Sigmoid colon (tissue), 4 donors: ENCODE data around the gene NIN.

ENCODE experiments used
- POLR2A ChIP-seq, 2 donors: fragments of 450-650 bp; IDR thresholded peaks; one replicate each; pipeline ENCODE4 v1.6.1; 2016; ENCODE audit warnings: antibody characterized with exemption in 2 of 2, mild to moderate bottlenecking in 2 of 2, moderate library complexity in 2 of 2
- POLR2AphosphoS5 ChIP-seq, 4 donors: sonication (generic); formaldehyde crosslinking; IDR thresholded peaks; one replicate each; pipeline ENCODE4 v1.6.1; 2017; ENCODE audit warnings: antibody characterized with exemption in 4 of 4
- TF ChIP-seq, protein P1 (sequence below), 4 experiments: fragments of 450-650 bp in 3 of 4; fragments of 200-600 bp in 1 of 4; IDR thresholded peaks; one replicate each; pipeline ENCODE4 v1.5.1; 2016 to 2019; ENCODE audit warnings: antibody characterized with exemption in 4 of 4, mild to moderate bottlenecking in 3 of 4, moderate library complexity in 2 of 4

DNA sequence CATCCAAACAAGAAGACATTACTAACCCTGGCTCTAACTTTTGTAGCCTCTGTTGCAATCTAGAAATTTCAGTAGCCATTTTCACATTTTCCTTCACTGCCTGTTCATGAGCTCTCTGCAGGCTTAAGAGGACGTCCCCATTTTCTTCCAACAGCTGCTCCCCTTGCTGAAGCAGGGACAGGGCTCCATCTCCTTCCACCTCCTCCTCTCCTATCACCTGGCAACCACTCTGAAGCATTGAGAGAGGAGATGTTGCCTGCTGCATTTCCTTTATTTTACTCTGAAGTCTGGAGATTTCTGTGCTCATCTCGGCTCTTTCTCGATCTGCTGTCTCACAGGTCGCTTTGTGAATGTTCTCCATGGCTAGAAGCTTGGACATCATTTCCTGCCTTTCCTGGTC is 73.3 kb downstream of the NIN start:
- TF ChIP-seq POLR2A (IDR thresholded peaks at IDR 0.05), result no peak
- TF ChIP-seq, protein P1, sequence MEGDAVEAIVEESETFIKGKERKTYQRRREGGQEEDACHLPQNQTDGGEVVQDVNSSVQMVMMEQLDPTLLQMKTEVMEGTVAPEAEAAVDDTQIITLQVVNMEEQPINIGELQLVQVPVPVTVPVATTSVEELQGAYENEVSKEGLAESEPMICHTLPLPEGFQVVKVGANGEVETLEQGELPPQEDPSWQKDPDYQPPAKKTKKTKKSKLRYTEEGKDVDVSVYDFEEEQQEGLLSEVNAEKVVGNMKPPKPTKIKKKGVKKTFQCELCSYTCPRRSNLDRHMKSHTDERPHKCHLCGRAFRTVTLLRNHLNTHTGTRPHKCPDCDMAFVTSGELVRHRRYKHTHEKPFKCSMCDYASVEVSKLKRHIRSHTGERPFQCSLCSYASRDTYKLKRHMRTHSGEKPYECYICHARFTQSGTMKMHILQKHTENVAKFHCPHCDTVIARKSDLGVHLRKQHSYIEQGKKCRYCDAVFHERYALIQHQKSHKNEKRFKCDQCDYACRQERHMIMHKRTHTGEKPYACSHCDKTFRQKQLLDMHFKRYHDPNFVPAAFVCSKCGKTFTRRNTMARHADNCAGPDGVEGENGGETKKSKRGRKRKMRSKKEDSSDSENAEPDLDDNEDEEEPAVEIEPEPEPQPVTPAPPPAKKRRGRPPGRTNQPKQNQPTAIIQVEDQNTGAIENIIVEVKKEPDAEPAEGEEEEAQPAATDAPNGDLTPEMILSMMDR (IDR thresholded peaks at IDR 0.05), result no peak
- TF ChIP-seq POLR2AphosphoS5 (IDR thresholded peaks at IDR 0.05), result no peak
